Spleen (tissue), 11 donors: ENCODE data around the gene TRAF7. TPM values are rescaled to one million over a fixed set of nuclear protein-coding genes. Genes with fewer than 3 reads are reported as not detected.
A peak's percentile ranks its signal among the peaks of the same experiment; 100 is the strongest.

ENCODE experiments used
- DNase-seq: peaks from one replicate; pipeline ENCODE4 v3.0.0-alpha.2; 2020
- H3K27ac ChIP-seq, 8 donors: fragments of 200-600 bp; sonication (generic) in 7 of 8; 1 replicate in 4 of 8; 2 replicates in 4 of 8; pipeline versions ENCODE4 v1.5.0 to v1.8.0; 2016 to 2021; ENCODE audit warnings: inconsistent platforms in 4 of 8, mild to moderate bottlenecking in 4 of 8, moderate library complexity in 1 of 8
- H3K27me3 ChIP-seq, 7 donors: fragments of 200-600 bp; sonication (generic) in 6 of 7; replicated peaks in 1 of 7; 1 replicate in 4 of 7; 2 replicates in 3 of 7; pipeline versions ENCODE4 v1.5.0 to v1.8.0; 2016 to 2021; ENCODE audit warnings: inconsistent platforms in 3 of 7, mild to moderate bottlenecking in 1 of 7
- H3K36me3 ChIP-seq, 6 donors: fragments of 200-600 bp; sonication (generic) in 5 of 6; 1 replicate in 4 of 6; 2 replicates in 2 of 6; pipeline versions ENCODE4 v1.5.0 to v1.8.0; 2016 to 2021; ENCODE audit warnings: inconsistent platforms in 2 of 6
- H3K4me1 ChIP-seq, 6 donors: fragments of 200-600 bp; sonication (generic) in 5 of 6; 1 replicate in 3 of 6; 2 replicates in 3 of 6; pipeline versions ENCODE4 v1.5.0 to v1.8.0; 2016 to 2021; ENCODE audit warnings: inconsistent platforms in 3 of 6
- H3K4me3 ChIP-seq, 8 donors: fragments of 200-600 bp; sonication (generic) in 7 of 8; 1 replicate in 4 of 8; 2 replicates in 4 of 8; pipeline versions ENCODE4 v1.5.0 to v1.8.0; 2016 to 2021; ENCODE audit warnings: inconsistent platforms in 4 of 8, mild to moderate bottlenecking in 4 of 8, moderate library complexity in 2 of 8
- H3K9me3 ChIP-seq, 8 donors: fragments of 200-600 bp; sonication (generic) in 7 of 8; 1 replicate in 4 of 8; 2 replicates in 4 of 8; pipeline versions ENCODE4 v1.5.0 to v1.8.0; 2016 to 2021; ENCODE audit warnings: inconsistent platforms in 4 of 8
- POLR2A ChIP-seq, 3 donors: fragments of 450-650 bp; IDR thresholded peaks; one replicate each; pipeline ENCODE4 v1.5.1; 2017; ENCODE audit warnings: antibody characterized with exemption in 3 of 3, mild to moderate bottlenecking in 1 of 3
- POLR2AphosphoS5 ChIP-seq, 3 donors: sonication (generic); formaldehyde crosslinking; IDR thresholded peaks; one replicate each; pipeline ENCODE4 v1.5.1; 2017; ENCODE audit warnings: antibody characterized with exemption in 3 of 3
- WGBS, 5 donors: extraction: QIAGEN DNeasy Blood & Tissue Kit in 3 of 5; methylation state at CpG; one replicate each; pipeline versions ENCODE4 v1.1.5 to v1.1.7; 2013 to 2018; 5-methylcytosine and 5-hydroxymethylcytosine counted together
- intact Hi-C: fragments of 100-400 bp; cut with DNase I; formaldehyde crosslinking; loops from one replicate; pipeline ENCODE4 v1.15.0; 2023; ENCODE audit warnings: low total_unique reads
- polyA plus RNA-seq, 3 donors: library from polyadenylated mRNA; stranded (reverse); fragments of 200-250 nt; gene quantifications; one replicate each; pipeline ENCODE4 v1.2.1, GENCODE V29; 2013
- total RNA-seq, 7 donors: library from RNA; depleted of rRNA in 3 of 7; stranded (reverse); fragments of >200 nt in 3 of 7; fragmentation: NEBNext Ultra II Directional in 4 of 7; extraction: Animal tissue kit (Norgen Biotek cat#: 25700) in 4 of 7; gene quantifications; one replicate each; pipeline versions ENCODE4 v1.1.0 to v1.2.1, GENCODE V29; 2016 to 2021
- TF ChIP-seq, protein P1 (sequence below), 11 experiments: fragments of 200-600 bp in 7 of 11; fragments of 450-650 bp in 4 of 11; sonication (generic) in 4 of 11; IDR thresholded peaks in 8 of 11; conservative IDR thresholded peaks in 3 of 11; 1 replicate in 7 of 11; 2 replicates in 4 of 11; pipeline versions ENCODE4 v1.4.0 to v1.8.0; 2016 to 2021; ENCODE audit warnings: antibody characterized with exemption in 11 of 11, inconsistent platforms in 4 of 11, mild to moderate bottlenecking in 1 of 11
- donor health status: healthy with polysubstance abuse.
- donor health status: DM: no; HTN: no; CAD: no; lungs with moderate emphysema.
- donor health status: DM: no; HTN: no; CAD: no.
- donor health status: Bipolar disorder and iron deficiency.
- donor health status: healthy.
- donor health status: DM: no; HTN: no; CAD: no.
- donor health status: DM: yes; HTN: yes; CAD: no.

The TRAF7 gene
- total and polyA plus RNA-seq, 10 donors: 22.0 to 63.9 (median 44.1) TPM

DNA sequence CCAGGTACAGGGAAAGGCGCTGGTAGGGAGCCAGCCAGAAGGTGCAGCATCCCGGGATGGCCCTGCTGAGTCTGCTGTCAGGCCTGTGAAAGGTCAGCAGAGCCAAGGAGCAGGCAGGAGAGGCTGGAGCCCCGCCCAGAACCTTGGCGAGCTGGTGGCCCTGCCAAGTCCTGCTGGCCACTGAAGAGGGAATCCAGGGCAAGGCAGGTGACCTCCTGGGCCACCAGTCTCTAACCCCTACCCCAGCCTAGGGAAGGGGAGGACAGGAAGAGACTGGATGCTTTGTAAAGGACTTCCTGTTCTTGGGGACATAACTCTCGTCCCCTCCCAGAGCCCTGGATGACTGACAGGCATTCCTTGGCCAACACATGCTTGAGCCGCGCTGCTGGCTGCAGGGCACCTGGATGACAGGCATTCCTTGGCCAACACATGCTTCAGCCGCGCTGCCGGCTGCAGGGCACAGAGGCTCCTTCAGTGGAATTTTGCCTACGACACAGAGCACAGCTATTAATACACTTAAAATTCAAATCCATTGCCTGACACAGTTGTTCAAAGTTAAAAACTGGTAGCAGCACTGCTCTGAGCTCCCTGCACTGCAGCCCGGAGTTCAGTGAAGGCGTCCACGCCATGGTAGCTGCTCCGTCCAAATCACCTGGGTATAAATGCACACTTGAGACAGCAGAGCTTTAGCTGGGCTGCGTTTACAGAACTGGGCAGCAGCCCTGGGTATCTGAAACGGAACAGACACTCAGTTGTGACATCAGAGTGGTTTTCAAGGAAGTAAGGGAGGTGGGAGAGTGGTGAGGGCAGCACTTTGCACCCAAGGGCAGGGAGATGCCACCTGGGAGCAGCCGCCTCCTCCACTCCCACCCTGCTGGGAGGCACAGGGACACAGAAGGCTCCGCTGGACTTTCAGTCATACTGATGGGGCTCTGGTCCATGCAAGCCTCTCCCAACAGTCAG lies 57.1 kb downstream of the TRAF7 start:
- Histone ChIP-seq H3K9me3 (no peaks in the 10 kb centered on the region), H3K4me1 (peaks cover 18 to 62% (median 33%) of the 10 kb centered on the region in 6 donors), H3K27ac (peak overlapping the region in 4 of 8 donors; percentile 0 to 96 (median 56)), H3K27me3 (no peaks in the 10 kb centered on the region), H3K36me3 (peaks cover 0 to 41% (median 24%) of the 10 kb centered on the region in 6 donors), H3K4me3 (peak overlapping the region in 4 of 8 donors; percentile 84 to 98 (median 94))
- DNase-seq: no peak
- intact Hi-C loops: no loop called here
- 66 to 77% (median 67%) methylated on average over 17 to 19 of the region's 19 CpGs for WGBS, 5 donors
- no peak for TF ChIP-seq POLR2A (IDR thresholded peaks at IDR 0.05)
- peak in 1 of 3 donors; percentile 66 for TF ChIP-seq POLR2AphosphoS5 (IDR thresholded peaks at IDR 0.05)

DNA sequence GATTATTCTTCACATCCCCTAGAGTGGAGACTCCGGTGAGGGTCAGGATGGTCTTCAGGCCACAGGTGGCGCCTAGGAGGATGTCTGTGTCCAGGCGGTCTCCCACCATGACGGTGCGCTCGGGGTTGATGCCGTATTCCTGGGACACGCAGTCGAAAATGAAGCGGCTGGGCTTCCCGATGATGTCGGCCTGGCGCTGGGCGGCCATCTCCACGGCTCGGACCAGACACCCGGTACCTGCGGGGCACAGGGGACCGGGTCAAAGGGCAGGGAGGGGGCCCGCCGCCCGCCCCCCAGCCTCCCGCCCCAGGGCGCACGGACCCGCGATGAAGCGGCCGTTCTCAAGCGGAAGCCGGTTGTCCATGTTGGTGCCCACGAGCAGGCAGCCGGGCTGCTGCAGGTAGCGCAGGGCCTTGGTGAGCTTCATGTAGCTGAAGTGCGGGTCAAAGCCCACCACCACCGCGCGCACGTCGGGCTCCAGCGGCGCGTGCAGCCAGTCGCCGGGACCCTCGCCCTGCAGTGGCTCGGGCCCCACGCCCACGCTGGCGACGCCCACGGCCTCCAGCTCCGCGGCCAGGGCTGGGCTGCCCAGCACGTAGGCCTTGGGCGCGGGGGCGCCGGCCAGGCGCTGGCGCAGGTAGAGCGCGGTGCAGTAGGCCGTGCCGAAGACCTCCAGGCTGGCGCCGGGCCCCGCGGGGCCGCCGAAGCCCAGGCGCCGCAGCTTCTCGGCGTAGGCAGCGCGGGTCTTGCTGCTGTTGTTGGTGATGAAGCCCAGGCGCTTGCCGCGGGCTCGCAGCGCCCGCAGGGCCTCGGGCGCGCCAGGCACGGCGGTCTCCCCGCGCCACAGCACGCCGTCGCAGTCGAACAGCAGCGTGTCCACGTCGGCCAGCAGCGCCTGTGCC lies 58.5 kb downstream of the TRAF7 start:
- Histone ChIP-seq H3K4me3 (peak overlapping the region; percentile 71 to 98 (median 89)), H3K36me3 (peaks cover 0 to 27% (median 10%) of the 10 kb centered on the region in 6 donors)
- 1 to 3% (median 1%) methylated on average over 13 to 98 of the region's 98 CpGs for WGBS, 5 donors

DNA sequence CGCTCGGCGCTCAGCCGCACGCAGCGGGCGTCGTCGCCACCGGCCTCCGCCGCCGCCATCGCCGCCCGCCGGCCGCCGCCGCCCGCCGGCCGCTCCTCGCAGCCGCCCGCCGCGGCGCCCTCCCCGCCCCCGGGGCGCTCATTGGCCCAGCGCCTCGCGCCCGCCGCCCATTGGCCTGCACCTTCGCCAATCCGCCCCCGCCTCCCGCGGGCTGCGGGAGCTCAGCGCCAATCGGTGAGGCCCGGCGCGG lies 59.1 kb downstream of the TRAF7 start, which contains the start of gene PGP:
PGP (minus strand) TSS at position 122 of the 250 bp plus-strand sequence; CDS start at position 59, 63 bp downstream.
- Histone ChIP-seq H3K36me3 (peaks cover 0 to 21% (median 4%) of the 10 kb centered on the region in 6 donors), H3K9me3 (no peaks in the 10 kb centered on the region), H3K4me3 (peak within 1 kb of the TSS; percentile 71 to 98 (median 89)), H3K27me3 (no peaks in the 10 kb centered on the region), H3K4me1 (peaks cover 18 to 53% (median 31%) of the 10 kb centered on the region in 6 donors), H3K27ac (peak within 1 kb of the TSS; percentile 70 to 98 (median 91))
- 0 to 1% (median 0%) methylated on average over 1 to 48 of the region's 48 CpGs for WGBS, 5 donors
- no peak for DNase-seq
- TF ChIP-seq, protein P1, sequence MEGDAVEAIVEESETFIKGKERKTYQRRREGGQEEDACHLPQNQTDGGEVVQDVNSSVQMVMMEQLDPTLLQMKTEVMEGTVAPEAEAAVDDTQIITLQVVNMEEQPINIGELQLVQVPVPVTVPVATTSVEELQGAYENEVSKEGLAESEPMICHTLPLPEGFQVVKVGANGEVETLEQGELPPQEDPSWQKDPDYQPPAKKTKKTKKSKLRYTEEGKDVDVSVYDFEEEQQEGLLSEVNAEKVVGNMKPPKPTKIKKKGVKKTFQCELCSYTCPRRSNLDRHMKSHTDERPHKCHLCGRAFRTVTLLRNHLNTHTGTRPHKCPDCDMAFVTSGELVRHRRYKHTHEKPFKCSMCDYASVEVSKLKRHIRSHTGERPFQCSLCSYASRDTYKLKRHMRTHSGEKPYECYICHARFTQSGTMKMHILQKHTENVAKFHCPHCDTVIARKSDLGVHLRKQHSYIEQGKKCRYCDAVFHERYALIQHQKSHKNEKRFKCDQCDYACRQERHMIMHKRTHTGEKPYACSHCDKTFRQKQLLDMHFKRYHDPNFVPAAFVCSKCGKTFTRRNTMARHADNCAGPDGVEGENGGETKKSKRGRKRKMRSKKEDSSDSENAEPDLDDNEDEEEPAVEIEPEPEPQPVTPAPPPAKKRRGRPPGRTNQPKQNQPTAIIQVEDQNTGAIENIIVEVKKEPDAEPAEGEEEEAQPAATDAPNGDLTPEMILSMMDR (IDR thresholded peaks at IDR 0.05 in 8 of 11, conservative IDR thresholded peaks at IDR 0.05 in 3 of 11): no peak
- TF ChIP-seq POLR2AphosphoS5 (IDR thresholded peaks at IDR 0.05) (no peak), POLR2A (IDR thresholded peaks at IDR 0.05) (no peak)
- intact Hi-C loops: no loop called here

More for the DNA sequence above, 58.5 kb downstream of the TRAF7 start:
- Histone ChIP-seq H3K4me1 (peaks cover 18 to 56% (median 31%) of the 10 kb centered on the region in 6 donors), H3K27me3 (no peaks in the 10 kb centered on the region), H3K27ac (peak overlapping the region; percentile 54 to 98 (median 86)), H3K9me3 (no peaks in the 10 kb centered on the region)
- TF ChIP-seq POLR2A (IDR thresholded peaks at IDR 0.05) (no peak), POLR2AphosphoS5 (IDR thresholded peaks at IDR 0.05) (peak in 1 of 3 donors; percentile 26)
- TF ChIP-seq, protein P1 (IDR thresholded peaks at IDR 0.05 in 8 of 11, conservative IDR thresholded peaks at IDR 0.05 in 3 of 11): no peak
- DNase-seq: peak; percentile 84
- intact Hi-C loops: no loop called here

DNA sequence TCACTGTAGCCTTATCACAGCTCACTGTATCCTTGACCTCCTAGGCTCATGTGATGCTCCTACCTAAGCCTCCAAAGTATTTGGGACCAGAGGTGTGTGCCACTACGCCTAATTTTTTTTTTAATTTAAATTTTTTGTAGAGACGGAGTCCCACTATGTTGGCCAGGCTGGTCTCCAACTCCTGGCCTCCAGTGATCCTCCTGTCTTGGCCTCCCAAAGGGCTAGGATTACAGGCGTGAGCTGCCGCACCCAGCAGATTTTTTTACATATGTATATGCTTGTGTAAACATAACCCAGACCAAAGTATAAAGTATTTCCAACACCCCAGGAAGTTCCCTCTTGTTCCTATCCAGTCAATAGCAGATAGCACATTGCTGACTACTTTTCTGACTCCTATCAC lies 60.7 kb downstream of the TRAF7 start:
- peaks cover 18 to 44% (median 31%) of the 10 kb centered on the region in 6 donors for H3K4me1 ChIP-seq
- H3K9me3 ChIP-seq: no peaks in the 10 kb centered on the region
- TF ChIP-seq POLR2AphosphoS5 (IDR thresholded peaks at IDR 0.05) (no peak), POLR2A (IDR thresholded peaks at IDR 0.05) (no peak)
- TF ChIP-seq, protein P1 (IDR thresholded peaks at IDR 0.05 in 8 of 11, conservative IDR thresholded peaks at IDR 0.05 in 3 of 11): no peak
- no peak for DNase-seq
- H3K27ac ChIP-seq: peak overlapping the region in 1 of 8 donors; percentile 96
- no peak overlapping the region for H3K4me3 ChIP-seq
- WGBS, 5 donors: 93 to 98% (median 97%) methylated on average over 4 of the region's 4 CpGs
- H3K27me3 ChIP-seq: no peaks in the 10 kb centered on the region
- intact Hi-C loops: no loop called here
- peaks cover 0 to 11% (median 0%) of the 10 kb centered on the region in 6 donors for H3K36me3 ChIP-seq
